Esophagus squamous epithelium (tissue), 4 donors: ENCODE measurements around the gene FOXJ2.

Experiments
- CTCF ChIP-seq, 6 experiments: fragments of 450-650 bp in 4 of 6; fragments of 200-600 bp in 2 of 6; sonication (generic) in 2 of 6; IDR thresholded peaks; one replicate each; pipeline ENCODE4 v1.5.1; 2016 to 2019; ENCODE audit warnings: antibody characterized with exemption in 6 of 6, mild to moderate bottlenecking in 4 of 6, moderate library complexity in 4 of 6
- POLR2A ChIP-seq, 4 donors: fragments of 450-650 bp; IDR thresholded peaks; one replicate each; pipeline ENCODE4 v1.6.1; 2017; ENCODE audit warnings: antibody characterized with exemption in 4 of 4, mild to moderate bottlenecking in 4 of 4, moderate library complexity in 3 of 4

- no peak for TF ChIP-seq CTCF (IDR thresholded peaks at IDR 0.05)
- no peak for TF ChIP-seq POLR2A (IDR thresholded peaks at IDR 0.05)
Observed at GRCh38 chr12:8082808-8083100, 50.2 kb downstream of the FOXJ2 start.
